IPS-NIHi11 (cell line): ENCODE data around the gene MINPP1.
"Not testable (repeated sequence)": the region's sequence is repeated elsewhere in the genome, so short reads cannot be mapped to it uniquely, and the experiment has no call there.

Experiments
- DNase-seq: peaks from one replicate; pipeline ENCODE4 v3.0.0; 2012; ENCODE audit warnings: mixed read lengths, low spot score

The MINPP1 gene

DNA sequence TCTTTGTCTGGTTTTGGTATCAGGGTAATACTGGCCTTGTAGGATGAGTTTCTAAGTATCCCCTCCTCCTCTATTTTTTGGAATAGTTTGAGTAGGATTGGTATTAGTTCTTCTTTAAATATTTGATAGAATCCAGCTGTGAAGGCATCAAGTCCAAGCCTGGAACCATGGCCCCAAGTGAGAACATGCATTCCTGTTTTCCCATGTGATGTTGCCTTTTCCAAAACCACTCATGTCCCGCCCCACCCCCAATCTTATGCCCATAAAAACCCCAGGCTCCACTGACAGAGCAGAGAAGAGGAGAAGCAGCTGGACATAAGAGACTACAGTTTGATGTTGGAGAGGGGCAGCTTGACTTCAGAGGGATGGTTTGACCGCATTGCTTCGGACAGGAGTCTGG, 71.2 kb downstream of the MINPP1 start:
- DNase-seq, result no peak

DNA sequence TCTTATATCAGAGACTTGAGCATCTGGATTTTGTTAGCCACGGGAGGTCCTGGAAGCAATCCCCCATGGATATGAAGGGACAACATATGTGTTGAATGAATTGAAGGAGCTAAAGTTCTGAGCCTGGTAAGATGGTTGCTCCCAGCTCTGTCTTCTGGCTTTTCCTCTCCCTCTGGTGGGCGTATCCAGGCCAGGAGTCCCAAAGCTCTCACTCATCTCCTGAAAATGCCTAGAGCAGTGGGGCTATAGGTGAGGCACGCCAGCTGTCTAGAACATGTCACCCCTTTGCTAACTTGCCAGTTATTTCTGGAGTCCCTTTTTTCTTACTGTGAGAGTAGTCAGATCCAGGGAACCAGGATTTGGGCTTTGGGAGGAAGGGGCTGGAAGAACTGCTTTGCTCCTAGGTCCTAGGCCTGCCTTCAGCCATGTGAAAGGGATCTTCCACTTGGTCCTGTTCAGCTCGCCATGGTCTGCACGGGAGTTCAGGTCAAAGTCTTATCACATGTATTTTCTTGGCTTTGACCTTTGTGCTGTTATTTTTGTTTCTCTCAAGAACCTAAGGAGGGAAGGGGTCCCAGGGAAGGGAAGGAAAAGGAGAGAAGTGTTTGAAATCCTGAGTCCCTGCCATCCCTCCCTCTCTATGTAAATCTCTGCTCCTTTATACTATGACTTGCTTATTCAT, 73.6 kb downstream of the MINPP1 start:
- DNase-seq, result no peak

GRCh38 chr10:87578842-87579401, 74.2 kb downstream of the MINPP1 start:
- no peak for DNase-seq

- no peak for DNase-seq
Measured at GRCh38 chr10:87579563-87579962, 74.9 kb downstream of the MINPP1 start.

DNA sequence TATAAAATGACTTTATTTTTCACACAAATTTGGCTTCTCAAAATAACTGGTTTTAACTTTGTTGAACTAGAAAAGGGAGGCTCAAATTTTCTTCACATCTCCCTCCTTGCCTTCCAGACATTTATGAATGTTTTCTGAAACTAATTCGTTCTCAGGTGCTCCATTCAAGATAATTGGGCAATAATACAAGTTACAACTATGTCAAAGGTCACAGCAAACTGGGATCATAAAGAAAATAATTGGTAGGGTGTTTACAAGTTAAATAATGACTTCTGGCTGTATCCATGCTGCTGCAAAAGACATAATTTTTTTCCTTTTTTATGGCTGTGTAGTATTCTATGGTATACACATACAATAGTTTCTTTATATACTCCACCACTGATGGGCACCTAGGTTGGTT, 75.3 kb downstream of the MINPP1 start:
- no peak for DNase-seq

- DNase-seq, result peak; percentile 16
Measured at GRCh38 chr10:87585565-87586514, 81.1 kb downstream of the MINPP1 start.

DNA sequence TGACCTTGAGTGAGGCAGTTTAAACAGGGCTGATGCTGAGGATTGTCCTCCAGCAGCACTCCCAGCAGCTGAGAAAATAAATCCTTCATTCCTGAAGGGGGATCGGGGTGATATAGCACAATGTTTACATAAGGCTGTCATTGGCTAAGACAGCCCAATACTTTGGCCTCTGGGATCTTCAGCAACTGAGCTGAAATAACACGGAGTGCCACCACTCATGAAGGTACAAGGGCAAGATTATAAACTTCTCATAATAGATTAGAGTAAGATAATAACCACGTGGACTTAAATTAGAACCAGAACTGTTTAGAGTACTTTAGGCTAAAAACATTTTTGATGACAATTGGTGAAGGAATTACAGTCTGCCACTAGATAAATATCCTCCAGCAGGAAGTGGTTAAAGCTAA, 85.0 kb downstream of the MINPP1 start:
- DNase-seq, result no peak

DNA sequence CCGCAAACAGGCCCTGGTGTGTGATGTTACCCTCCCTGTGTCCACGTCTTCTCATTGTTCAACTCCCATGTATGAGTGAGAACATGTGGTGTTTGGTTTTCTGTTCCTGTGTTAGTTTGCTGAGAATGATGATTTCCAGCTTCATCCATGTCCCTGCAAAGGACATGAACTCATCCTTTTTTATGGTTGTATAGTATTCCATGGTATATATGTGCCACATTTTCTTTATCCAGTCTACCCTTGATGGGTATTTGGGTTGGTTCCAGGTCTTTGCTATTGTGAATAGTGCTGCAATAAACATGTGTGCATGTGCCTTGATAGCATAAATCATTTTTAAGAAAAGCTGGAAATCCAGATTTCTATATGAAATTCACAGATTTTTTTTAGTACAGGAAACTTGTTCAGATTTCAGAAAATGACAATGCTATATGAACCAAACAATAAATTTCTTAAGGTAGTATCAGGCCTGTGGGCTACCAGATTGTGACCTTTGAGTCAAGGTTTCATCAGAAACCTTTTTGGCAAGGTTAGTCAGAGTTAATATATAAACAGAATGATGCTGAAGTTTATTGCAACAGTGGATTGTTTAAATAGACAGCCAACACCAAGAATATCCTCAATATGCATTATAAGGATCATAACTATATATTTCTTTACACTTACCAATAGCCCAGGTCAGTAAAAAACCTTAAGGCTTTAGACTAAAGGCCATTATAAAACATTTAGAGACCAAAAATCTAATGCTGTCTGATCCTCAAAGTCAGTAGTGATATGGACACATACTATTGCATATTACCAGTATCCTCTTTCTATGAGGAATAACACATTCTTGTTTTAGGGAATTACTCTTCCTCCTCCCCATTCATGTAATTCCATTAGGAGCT, 86.3 kb downstream of the MINPP1 start:
- no peak for DNase-seq

GRCh38 chr10:87591589-87591886, 86.8 kb downstream of the MINPP1 start:
- no peak for DNase-seq

DNA sequence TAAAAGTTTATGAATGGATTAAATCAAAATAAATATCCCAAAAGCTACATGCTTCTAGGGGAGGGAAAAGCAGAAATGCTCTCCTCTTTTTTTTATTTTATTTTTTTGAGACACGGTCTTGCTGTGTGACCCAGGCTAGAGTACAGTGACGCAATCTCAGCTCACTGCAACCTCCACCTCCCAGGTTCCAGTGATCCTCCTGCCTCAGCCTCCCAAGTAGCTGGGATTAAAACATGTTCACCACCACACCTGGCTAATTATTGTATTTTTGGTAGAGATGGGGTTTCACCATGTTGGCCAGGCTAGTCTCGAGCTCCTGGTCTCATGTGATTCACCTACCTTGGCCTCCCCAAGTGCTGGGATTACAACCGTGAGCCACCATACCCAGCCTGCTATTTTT, 88.2 kb downstream of the MINPP1 start:
- DNase-seq, result not testable (repeated sequence)

- DNase-seq, result no peak
Measured at GRCh38 chr10:87593702-87594101, 89.0 kb downstream of the MINPP1 start.

- no peak for DNase-seq
Measured at GRCh38 chr10:87594181-87594580, 89.5 kb downstream of the MINPP1 start.

DNA sequence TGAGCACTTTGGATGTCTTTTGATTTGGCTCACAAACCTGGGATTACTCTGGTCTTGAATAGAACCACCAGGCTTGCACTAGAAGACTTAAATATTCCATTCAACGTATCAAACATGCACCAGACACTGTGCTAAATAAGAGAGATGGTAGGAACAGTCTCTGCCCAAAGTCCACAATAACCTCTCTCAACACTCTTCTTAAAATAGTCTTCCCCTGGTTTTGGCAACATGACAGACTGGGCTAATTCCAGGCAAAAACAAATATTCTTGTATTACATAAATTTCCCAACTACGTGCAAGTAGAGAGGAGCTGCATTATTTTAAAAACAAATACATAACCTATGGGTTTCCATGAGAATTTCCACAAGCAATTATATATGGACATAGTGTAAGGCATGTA, 90.2 kb downstream of the MINPP1 start:
- no peak for DNase-seq

DNA sequence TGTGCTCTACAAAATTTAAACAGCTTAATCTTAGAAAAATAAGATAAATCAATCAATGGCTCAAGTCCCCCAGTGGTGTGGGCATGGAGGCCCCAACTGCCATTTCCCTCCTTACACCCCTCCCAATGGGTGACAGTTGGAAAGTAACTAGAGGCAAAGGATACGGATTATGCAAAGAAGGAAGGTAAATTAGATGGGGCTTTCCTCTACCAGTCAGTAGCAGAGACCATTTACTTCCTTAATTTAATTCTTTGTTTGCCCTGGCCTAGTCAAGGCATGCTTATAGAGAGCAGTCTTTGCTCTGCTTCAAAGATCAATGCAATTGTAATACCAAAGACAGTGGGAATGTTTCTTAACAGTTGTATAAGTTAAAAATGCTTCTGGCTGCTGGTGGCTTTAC, 91.7 kb downstream of the MINPP1 start:
- DNase-seq, result no peak

DNA sequence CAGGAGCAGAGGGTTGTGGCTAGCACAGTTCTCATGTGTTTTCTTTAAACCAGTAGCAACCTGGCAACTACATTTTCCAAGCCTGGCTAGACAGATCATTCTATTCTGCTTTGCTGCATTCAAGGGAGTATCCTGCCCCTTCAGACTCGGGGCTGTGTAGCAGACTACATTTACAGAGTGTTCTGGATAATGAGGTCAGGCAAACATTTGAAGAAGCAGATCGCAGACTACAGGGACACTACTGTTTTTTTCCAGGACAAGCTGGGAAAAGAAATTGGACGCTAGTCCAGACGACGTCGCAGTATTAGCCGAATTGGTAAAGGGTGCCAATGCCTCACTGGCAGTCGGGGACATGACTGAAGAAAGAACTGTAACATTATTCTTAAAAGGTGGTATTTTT, 94.0 kb downstream of the MINPP1 start:
- no peak for DNase-seq

DNA sequence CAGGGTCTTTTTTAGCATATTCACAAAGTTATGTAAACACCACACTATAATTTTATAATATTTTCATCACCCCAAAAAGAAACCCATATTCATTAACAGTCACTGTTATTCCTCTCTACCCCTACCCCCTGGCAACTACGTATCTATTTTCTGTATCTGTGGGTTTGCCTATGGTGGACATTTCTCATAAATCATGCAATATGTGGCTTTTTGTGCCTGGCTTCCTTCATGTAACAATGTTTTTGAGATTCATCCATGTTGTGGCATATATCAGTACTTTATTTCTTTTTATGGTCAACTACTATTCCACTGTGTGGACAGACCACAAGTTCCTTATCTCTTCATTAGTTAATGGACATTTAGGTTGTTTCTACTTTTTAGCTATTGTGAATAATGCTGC, 95.9 kb downstream of the MINPP1 start:
- DNase-seq, result no peak
